Measurements from ENCODE around the gene OSBPL10.

- TF ChIP-seq LEF1 (IDR thresholded peaks at IDR 0.05; ENCODE audit: borderline replicate concordance) (no peak), NFRKB (IDR thresholded peaks at IDR 0.05) (no peak), BHLHE40 (IDR thresholded peaks at IDR 0.05; ENCODE audit: borderline replicate concordance) (no peak), FOXK2 (IDR thresholded peaks at IDR 0.05) (no peak), CTBP1 (IDR thresholded peaks at IDR 0.05; ENCODE audit: borderline replicate concordance) (no peak), ELF4 (IDR thresholded peaks at IDR 0.05) (no peak), SUZ12 (IDR thresholded peaks at IDR 0.05) (no peak)
These were observed 74.9 kb downstream of the OSBPL10 start for GRCh38 chr3:31906182-31906581.

Data from HEK293T (cell line).